Skeletal muscle satellite cell (primary cell): ENCODE measurements around the gene SMTNL1. TPM values are rescaled to one million over a fixed set of nuclear protein-coding genes. Genes with fewer than 3 reads are reported as not detected.

Experiments
- H3K27me3 ChIP-seq: 2 replicates; pipeline ENCODE4 v1.7.0; 2013; ENCODE audit warnings: low read length; ENCODE audit not compliant: control insufficient read depth, insufficient read depth
- H3K36me3 ChIP-seq: 2 replicates; pipeline ENCODE4 v1.7.0; 2013; ENCODE audit warnings: mild to moderate bottlenecking, control low read depth, low read length; ENCODE audit not compliant: insufficient read depth
- H3K4me1 ChIP-seq: 2 replicates; pipeline ENCODE4 v1.7.0; 2013; ENCODE audit warnings: low read length; ENCODE audit not compliant: control insufficient read depth, insufficient read depth
- H3K4me2 ChIP-seq: 2 replicates; pipeline ENCODE4 v1.7.0; 2013; ENCODE audit warnings: mild to moderate bottlenecking, low read length
- H3K4me3 ChIP-seq: 2 replicates; pipeline ENCODE4 v1.7.0; 2013; ENCODE audit warnings: low read length
- H3K9ac ChIP-seq: 2 replicates; pipeline ENCODE4 v1.7.0; 2013; ENCODE audit warnings: mild to moderate bottlenecking, low read depth, low read length, moderate library complexity
- H3K9me3 ChIP-seq: replicated peaks from 2 replicates; pipeline ENCODE4 v1.7.0; 2013; ENCODE audit warnings: mild to moderate bottlenecking, control low read depth, low read length
- total RNA-seq: library from RNA; depleted of rRNA; stranded (reverse); fragments of >200 nt; gene quantifications from 2 replicates; pipeline ENCODE4 v1.2.3, GENCODE V29; 2012; rRNA removed

Gene SMTNL1, protein sequence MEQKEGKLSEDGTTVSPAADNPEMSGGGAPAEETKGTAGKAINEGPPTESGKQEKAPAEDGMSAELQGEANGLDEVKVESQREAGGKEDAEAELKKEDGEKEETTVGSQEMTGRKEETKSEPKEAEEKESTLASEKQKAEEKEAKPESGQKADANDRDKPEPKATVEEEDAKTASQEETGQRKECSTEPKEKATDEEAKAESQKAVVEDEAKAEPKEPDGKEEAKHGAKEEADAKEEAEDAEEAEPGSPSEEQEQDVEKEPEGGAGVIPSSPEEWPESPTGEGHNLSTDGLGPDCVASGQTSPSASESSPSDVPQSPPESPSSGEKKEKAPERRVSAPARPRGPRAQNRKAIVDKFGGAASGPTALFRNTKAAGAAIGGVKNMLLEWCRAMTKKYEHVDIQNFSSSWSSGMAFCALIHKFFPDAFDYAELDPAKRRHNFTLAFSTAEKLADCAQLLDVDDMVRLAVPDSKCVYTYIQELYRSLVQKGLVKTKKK
- total RNA-seq: not detected in 2 replicates

DNA sequence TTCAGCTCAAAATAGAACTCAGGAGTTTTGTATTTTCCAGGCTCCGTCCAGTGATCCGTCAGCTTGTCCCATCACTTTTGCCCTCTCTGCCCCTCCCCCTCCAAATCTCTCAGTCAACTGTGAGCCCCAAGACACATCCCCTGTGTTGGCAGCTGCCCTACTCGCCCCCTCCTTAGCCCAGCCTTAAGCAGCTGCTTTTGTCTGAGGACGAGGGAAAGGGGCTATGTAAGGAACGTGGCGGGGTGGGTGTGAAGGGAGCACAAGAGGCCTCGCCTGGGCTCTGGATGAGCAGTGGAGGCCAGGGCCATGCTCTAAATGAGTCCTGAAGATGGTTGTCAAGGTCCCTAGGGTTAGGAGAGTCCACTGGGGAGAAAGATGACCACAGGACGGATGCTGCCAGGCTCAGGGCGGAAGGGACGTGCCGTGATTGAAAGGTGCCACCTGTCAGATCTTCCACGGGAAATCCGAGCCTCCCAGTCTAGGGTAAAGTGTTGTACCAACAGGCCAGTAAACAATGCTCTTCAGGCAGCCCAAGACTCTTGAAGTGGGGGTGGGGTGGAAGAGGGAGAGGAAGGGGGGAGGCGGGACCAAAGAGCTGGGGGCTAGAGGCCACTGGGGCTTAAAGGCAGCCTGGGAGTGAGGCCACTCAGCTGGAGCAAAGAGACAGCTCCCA is at the start of gene SMTNL1:
SMTNL1 (plus strand) TSS at position 649 of the 673 bp plus-strand sequence. CDS start 5,048 bp downstream, outside the sequence.
- H3K9me3 ChIP-seq: no peaks in the 10 kb centered on the region
- H3K9ac ChIP-seq: no peak within 1 kb of the TSS
- no peaks in the 10 kb centered on the region for H3K36me3 ChIP-seq
- H3K4me2 ChIP-seq: no peak within 1 kb of the TSS
- H3K4me1 ChIP-seq: no peaks in the 10 kb centered on the region
- H3K4me3 ChIP-seq: no peak within 1 kb of the TSS
- peaks cover 42% of the 10 kb centered on the region for H3K27me3 ChIP-seq

DNA sequence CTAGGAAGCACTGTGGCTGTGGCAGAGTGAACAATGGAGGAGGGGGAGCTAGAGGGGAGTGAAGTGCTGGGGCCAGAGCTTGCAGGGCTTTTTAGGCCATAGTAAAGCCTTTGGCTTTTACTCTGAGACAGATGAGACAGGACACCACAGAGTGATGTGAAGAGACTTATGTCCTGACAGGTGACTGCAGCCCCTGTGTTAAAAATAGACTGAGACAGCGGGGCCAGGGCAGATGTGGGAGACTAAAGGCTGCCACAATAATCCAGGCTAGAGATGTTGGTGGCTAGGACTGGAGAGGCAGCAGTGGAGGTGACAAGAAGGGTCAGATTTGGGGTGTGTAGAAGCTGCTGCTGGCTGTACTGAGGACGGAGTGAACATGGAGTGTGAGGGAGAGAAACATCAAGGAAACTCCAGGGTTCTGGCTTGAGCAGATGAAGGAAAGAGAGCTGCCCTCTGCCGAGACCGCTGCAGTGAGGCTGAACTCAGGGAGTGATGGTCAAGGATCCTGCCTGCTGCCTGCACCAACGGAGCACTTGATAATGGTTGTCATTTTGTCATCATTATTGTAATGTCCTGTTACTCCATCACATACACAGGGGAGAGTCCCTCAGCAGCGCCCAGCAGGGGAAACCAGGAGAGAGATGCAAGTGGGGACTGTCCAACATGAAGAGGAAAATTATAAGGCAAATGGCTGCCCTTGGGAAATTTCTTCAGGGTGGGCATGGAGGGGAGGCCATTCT is 49.3 kb upstream of the SMTNL1 start:
- Histone ChIP-seq H3K9me3 (no peaks in the 10 kb centered on the region), H3K4me3 (no peak overlapping the region), H3K9ac (no peak overlapping the region), H3K36me3 (peaks cover 7% of the 10 kb centered on the region), H3K4me2 (no peak overlapping the region), H3K4me1 (peaks cover 6% of the 10 kb centered on the region), H3K27me3 (peaks cover 8% of the 10 kb centered on the region)

DNA sequence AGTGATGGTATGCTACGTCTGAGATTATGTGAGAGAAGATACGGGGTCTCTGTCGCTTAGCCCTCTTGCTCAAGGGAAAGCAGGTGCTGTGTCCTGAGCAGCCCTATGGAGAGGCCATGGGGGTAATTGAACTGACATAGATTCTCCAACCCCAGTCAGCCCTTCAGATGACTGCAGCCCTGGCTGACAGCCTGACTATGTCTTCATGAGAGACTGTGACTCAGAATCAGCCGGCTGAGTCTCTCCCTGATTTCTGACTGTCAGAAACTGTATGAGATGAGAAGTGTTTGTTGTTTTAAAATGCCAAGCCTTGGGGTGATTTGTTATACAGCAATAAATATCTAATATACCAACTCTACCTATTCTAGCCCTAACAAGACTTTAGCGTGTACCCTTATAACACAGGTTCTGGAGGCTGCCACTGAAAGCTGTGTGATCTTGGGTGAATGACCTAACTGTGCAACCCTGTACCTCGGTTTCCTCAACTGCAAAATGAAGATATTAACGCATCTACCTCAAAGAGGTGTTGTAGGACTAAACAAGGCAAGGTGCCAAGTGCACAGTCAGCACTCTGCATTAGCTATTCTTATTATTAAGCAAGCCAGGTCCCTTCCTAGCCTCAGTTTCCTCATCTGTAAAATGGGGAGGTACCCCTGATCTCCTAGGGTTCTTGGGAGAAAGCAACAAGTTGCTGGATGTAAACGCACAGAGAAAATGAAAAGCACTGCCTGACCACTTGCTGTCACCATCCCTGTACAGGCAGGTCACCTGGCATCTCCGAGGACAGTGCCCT is 46.7 kb upstream of the SMTNL1 start:
- Histone ChIP-seq H3K4me1 (no peaks in the 10 kb centered on the region), H3K9ac (no peak overlapping the region)

DNA sequence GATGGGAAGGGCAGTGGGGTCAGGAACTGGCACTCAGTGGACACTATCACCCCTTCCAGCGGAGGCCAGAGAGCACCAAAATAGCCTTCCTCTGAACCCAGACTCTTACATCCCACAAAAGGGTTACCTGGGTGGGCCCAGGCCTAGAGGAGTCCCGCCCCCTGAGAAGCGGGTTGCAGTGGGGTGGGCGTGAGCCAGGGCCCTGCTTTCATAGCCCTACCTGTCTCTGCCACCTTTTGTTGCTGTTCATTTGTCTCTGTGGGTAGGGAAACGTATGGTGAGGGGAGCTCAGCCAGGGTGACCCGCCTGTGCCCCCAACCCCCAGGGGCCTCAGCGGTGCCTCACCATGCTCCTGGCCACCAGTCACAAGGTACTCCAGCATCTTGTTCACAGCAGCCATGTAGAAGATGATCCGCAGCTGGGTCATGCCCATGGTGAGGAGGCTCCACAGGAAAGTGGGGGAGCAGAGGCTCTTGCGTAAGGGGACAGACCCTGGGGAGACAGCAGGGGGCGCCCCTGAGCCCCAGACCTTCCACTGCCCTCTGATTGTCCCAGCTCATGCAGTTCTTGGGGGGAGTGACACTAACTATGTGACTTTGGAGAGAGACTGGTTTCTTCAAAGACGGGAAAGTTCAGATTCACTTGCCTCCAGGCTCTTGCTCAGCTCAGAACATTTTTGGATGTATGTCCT is 45.9 kb upstream of the SMTNL1 start:
- H3K9ac ChIP-seq: no peak overlapping the region
- H3K9me3 ChIP-seq: no peaks in the 10 kb centered on the region
- H3K4me1 ChIP-seq: no peaks in the 10 kb centered on the region
- H3K4me2 ChIP-seq: no peak overlapping the region
- H3K36me3 ChIP-seq: peaks cover 4% of the 10 kb centered on the region
- no peaks in the 10 kb centered on the region for H3K27me3 ChIP-seq
- H3K4me3 ChIP-seq: no peak overlapping the region

More for the DNA sequence above, 46.7 kb upstream of the SMTNL1 start:
- Histone ChIP-seq H3K27me3 (no peaks in the 10 kb centered on the region), H3K9me3 (no peaks in the 10 kb centered on the region), H3K36me3 (no peaks in the 10 kb centered on the region), H3K4me3 (no peak overlapping the region), H3K4me2 (no peak overlapping the region)

DNA sequence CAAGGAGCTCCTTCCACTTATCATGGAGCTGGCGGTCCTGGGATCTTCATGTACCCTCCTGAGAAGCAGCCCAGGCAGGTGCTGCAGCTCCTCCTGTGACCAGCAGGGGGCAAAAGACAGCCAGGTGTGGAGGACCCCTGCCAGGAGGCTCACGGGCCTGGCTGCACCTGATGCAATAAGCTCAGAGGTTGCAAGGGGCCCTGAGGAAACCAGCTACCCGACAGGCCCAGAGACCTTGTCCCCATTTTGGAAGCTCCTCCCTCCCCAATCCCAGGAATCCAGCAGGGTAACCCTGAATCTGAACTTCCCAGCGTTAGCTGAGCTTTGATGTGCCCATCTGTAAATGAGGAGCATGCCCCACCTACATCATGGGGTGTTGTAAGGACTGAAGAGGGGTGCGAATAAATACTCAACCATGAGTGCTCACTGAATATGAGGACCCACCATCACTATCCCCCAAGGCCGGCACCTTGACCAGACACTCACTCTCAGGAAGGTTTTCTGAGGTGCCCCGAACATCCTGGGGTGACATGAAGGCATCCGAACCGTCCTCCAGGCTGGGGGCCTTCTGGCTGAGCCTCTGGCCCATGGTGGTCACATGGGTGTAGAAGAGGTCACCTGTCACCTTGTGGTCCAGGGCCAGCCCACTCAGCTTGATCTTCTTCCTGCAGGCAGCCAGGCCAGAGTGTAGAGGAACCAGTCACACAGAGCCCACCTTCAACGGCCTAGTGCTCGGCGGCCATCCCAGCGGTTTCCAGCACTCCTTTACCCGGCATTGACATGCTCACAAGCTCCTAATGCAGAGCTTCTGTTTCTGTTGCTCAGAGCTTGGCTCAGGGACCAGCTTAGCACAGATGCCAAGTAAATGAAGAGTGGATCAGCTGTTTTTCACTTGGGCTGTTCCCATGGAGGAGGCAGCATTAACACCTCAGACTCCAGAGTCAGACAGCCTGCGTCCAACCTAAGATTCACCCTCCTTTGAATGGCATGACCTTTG is 43.6 kb upstream of the SMTNL1 start:
- H3K4me1 ChIP-seq: no peaks in the 10 kb centered on the region
- no peaks in the 10 kb centered on the region for H3K9me3 ChIP-seq
- H3K36me3 ChIP-seq: peaks cover 4% of the 10 kb centered on the region
- no peak overlapping the region for H3K4me3 ChIP-seq
- H3K27me3 ChIP-seq: no peaks in the 10 kb centered on the region
- H3K4me2 ChIP-seq: no peak overlapping the region
- H3K9ac ChIP-seq: no peak overlapping the region

DNA sequence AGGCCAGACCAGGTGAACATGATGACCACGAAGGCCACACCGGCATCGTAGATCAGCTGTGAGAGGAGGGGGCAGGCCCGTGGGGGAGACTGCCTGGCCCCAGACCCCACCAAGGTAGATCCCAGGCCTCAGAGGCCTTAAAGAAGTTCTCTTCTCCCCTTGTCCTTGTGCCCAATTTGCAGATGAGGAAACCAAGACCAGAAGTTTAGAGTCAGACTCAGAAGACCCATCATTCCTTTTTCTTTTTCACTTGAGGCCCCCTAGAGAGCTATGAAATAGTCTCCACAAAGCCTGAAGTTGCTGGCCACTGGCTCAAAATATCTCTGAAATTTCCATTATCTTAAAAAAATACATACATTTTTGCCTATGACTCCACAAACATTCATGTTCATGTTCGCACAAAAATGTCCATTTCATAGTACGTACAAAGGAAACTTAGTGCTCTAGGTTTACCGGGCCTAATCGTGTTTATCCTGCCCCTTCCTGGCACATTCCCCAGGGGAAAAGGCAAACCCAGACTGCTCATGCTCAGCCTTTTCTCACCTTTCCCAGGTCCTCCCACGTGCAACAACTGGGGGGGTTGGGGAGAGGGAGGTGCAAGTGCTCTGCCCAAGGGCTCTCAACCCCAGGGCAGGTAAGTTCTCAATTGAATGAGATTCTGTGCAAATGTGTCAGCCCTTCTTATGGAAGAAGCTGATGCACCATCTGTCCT is 41.1 kb upstream of the SMTNL1 start:
- H3K9me3 ChIP-seq: no peaks in the 10 kb centered on the region
- no peak overlapping the region for H3K4me3 ChIP-seq
- H3K36me3 ChIP-seq: peaks cover 4% of the 10 kb centered on the region
- peaks cover 12% of the 10 kb centered on the region for H3K4me1 ChIP-seq
- no peaks in the 10 kb centered on the region for H3K27me3 ChIP-seq
- no peak overlapping the region for H3K4me2 ChIP-seq
- H3K9ac ChIP-seq: no peak overlapping the region

DNA sequence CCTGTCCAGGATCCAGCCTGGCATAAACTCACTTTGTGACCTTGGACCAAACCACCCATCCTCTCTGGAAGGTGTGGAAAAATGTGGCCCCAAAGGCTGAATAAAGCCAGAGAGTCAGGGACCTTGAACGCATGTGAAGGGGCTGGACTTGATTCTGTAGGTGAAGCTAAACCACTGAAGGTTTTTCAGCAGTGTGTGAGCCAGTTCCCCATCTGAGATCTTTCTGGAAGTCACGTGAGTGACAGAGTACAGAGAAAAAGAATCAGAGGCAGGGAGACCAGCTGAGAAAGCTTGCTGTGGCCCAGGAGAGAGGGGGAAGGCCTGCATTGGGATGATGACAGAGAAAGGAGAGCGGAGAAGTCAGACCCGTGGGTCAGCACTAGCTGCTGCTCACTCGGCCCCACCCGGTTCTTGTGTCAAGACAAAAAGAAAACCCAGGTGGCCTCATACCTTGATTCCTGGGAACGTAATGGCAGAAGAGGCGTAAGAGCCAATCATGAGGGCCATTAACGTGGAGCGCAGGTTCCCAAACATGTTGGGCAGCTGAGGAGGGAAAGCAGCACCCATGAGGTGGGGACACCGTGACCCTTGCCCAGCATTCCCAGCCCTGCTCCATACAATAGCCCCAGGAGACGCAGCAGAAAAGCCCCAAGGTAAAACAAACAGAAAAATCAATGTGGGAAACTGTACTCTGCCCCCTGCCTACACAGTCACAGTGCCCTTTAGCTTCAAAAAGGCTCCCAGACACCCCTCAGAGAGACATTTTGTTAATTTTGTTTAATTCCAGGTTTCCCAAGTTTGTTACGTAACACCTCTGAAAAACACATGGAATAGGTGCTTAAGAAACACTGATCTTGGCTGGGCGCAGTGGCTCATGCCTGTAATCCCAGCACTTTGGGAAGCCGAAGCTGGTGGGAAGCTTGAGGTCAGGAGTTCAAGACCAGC is 39.8 kb upstream of the SMTNL1 start:
- no peaks in the 10 kb centered on the region for H3K27me3 ChIP-seq
- H3K9ac ChIP-seq: no peak overlapping the region
- no peaks in the 10 kb centered on the region for H3K9me3 ChIP-seq
- H3K36me3 ChIP-seq: peaks cover 4% of the 10 kb centered on the region
- H3K4me2 ChIP-seq: no peak overlapping the region
- H3K4me3 ChIP-seq: no peak overlapping the region
- peaks cover 12% of the 10 kb centered on the region for H3K4me1 ChIP-seq

DNA sequence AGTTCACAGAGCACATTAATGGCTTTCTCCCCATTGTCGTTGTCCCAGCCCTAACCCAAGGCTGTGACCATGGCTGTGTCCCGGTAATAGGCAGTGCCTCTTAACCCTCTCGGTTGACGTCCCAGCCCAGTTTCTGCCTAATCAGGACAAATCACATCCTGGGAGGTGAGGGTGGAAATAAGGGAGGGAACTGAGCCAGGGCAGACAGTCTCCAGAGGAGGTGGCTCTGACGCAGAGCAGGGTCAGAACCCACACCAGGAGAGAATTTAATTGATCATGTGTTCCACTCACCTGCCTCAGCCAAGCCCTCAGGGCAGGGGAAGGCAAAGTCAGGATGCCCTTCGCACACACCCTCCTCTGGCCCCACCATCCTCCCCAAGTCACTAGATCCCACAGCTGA is 38.9 kb upstream of the SMTNL1 start:
- H3K4me3 ChIP-seq: no peak overlapping the region
- peaks cover 12% of the 10 kb centered on the region for H3K4me1 ChIP-seq
- no peak overlapping the region for H3K4me2 ChIP-seq
- H3K9me3 ChIP-seq: no peaks in the 10 kb centered on the region
- no peaks in the 10 kb centered on the region for H3K27me3 ChIP-seq
- peaks cover 4% of the 10 kb centered on the region for H3K36me3 ChIP-seq
- no peak overlapping the region for H3K9ac ChIP-seq
